Panc1 (cell line): ENCODE results near the gene ALOX15B. TPM values are rescaled to one million over a fixed set of nuclear protein-coding genes. Genes with fewer than 3 reads are reported as not detected.

Experiments
- ATAC-seq: fragments of 200-7000 bp; cut with Tn5 transposase; 2 replicates; pipeline ENCODE4 v1.9.1; 2020; ENCODE audit warnings: mild to moderate bottlenecking, moderate library complexity
- BruUV-seq: library from RNA; stranded (reverse); fragments of 400-500 nt; replicated peaks from 2 replicates; lab custom pipeline; 2021; lab: Mats Ljungman, UMichigan
- CTCF ChIA-PET: fragments of 300-600 bp; sonication (Branson Sonifier 250); formaldehyde crosslinking; loops from one replicate; lab custom pipeline; 2022; ENCODE audit warnings: antibody characterized with exemption; lab: Charles Lee
- POLR2A ChIA-PET: fragments of 300-600 bp; sonication (Branson Sonifier 250); formaldehyde crosslinking; loops from one replicate; lab custom pipeline; 2022; ENCODE audit warnings: antibody characterized with exemption; lab: Charles Lee
- DNase-seq: peaks from one replicate; pipeline ENCODE4 v3.0.0-alpha.2; 2010; ENCODE audit warnings: low read depth, low spot score
- H3K27ac ChIP-seq: 2 replicates; pipeline ENCODE4 v1.5.1; 2011; ENCODE audit warnings: mild to moderate bottlenecking, low read length, inconsistent platforms
- H3K27me3 ChIP-seq: fragments of 200-500 bp; sonication (Bioruptor generic); 2 replicates; pipeline ENCODE4 v1.6.0; 2014; ENCODE audit warnings: low read length, inconsistent platforms; ENCODE audit not compliant: control insufficient read depth, insufficient read depth
- H3K36me3 ChIP-seq: fragments of 200-500 bp; sonication (Bioruptor generic); 2 replicates; pipeline ENCODE4 v1.5.1; 2014; ENCODE audit warnings: inconsistent platforms, mild to moderate bottlenecking, low read length, moderate library complexity; ENCODE audit not compliant: control insufficient read depth, insufficient read depth
- H3K4me1 ChIP-seq: 2 replicates; pipeline ENCODE4 v1.5.1; 2011; ENCODE audit warnings: inconsistent platforms, mild to moderate bottlenecking, low read length, moderate library complexity; ENCODE audit not compliant: control insufficient read depth, insufficient read depth
- H3K4me3 ChIP-seq, 2 experiments: 2 replicates each; pipeline ENCODE4 v1.5.1; 2011 to 2012; ENCODE audit warnings: low read depth in 2 of 2, low read length in 2 of 2, mild to moderate bottlenecking in 2 of 2, inconsistent platforms in 1 of 2, moderate library complexity in 1 of 2
- H3K9me3 ChIP-seq: fragments of 200-500 bp; sonication (Bioruptor generic); 2 replicates; pipeline ENCODE4 v1.5.1; 2014; ENCODE audit warnings: low read depth, mild to moderate bottlenecking, inconsistent platforms, low read length, moderate library complexity; ENCODE audit not compliant: control insufficient read depth, insufficient read depth
- POLR2AphosphoS5 ChIP-seq: IDR thresholded peaks from 2 replicates; pipeline ENCODE4 v1.6.1; 2012; ENCODE audit warnings: mild to moderate bottlenecking, low read depth, low read length, moderate library complexity
- SIN3A ChIP-seq: IDR thresholded peaks from 2 replicates; pipeline ENCODE4 v1.6.1; 2012; ENCODE audit warnings: low read depth, mild to moderate bottlenecking, low read length, moderate library complexity, borderline replicate concordance; ENCODE audit not compliant: insufficient read depth
- TCF7L2 ChIP-seq: IDR thresholded peaks from 2 replicates; pipeline ENCODE4 v1.6.1; 2011; ENCODE audit warnings: mild to moderate bottlenecking, low read depth, low read length, inconsistent platforms
- in situ Hi-C: cut with HindIII; loops from 2 replicates; pipeline ENCODE4 v1.10.0; 2016; ENCODE audit warnings: low sequenced_read_pairs, low pct_unique_long_range_greater_than_20kb
- intact Hi-C: fragments of 100-400 bp; cut with micrococcal nuclease; formaldehyde crosslinking; loops from one replicate; pipeline ENCODE4 v1.10.0; 2022; ENCODE audit not compliant: unreplicated experiment
- total RNA-seq: library from RNA; stranded (reverse); gene quantifications from one replicate; pipeline ENCODE4 v1.2.1, GENCODE V29; 2021; ENCODE audit not compliant: unreplicated experiment
- TF ChIP-seq, protein P1 (sequence below), 2 experiments: IDR thresholded peaks; 2 replicates each; pipeline ENCODE4 v1.6.1; 2011 to 2012; ENCODE audit warnings: low read depth in 2 of 2, control low read depth in 1 of 2, low read length in 1 of 2, mild to moderate bottlenecking in 1 of 2, moderate library complexity in 1 of 2; ENCODE audit not compliant: insufficient read depth in 1 of 2
- TF ChIP-seq, protein P2 (sequence below): fragments of 450-650 bp; IDR thresholded peaks from 2 replicates; pipeline ENCODE4 v1.5.1; 2017; ENCODE audit warnings: mild to moderate bottlenecking

The ALOX15B gene
- total RNA-seq, 1 experiment from 2014 or later: not detected

DNA sequence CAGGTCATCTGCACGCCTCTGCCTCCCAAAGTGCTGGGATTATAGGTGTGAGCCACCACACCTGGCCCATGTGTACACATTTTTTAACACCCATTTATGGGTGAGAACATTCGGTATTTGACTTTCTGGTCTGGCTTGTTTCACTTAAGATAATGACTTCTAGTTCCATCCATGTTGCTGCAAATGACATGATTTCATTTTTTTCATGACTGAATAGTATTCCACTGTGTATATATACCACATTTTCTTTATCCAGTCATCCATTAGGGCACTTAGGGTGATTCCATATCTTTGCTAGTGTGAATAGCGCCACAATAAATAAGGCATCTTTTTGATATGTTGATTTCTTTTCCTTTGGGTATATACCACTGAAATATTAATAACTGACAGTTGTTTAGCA lies 43.0 kb downstream of the ALOX15B start:
- ChIA-PET CTCF (no interaction called here), POLR2A (no interaction called here)
- no peak for TF ChIP-seq TCF7L2
- TF ChIP-seq, protein P1, sequence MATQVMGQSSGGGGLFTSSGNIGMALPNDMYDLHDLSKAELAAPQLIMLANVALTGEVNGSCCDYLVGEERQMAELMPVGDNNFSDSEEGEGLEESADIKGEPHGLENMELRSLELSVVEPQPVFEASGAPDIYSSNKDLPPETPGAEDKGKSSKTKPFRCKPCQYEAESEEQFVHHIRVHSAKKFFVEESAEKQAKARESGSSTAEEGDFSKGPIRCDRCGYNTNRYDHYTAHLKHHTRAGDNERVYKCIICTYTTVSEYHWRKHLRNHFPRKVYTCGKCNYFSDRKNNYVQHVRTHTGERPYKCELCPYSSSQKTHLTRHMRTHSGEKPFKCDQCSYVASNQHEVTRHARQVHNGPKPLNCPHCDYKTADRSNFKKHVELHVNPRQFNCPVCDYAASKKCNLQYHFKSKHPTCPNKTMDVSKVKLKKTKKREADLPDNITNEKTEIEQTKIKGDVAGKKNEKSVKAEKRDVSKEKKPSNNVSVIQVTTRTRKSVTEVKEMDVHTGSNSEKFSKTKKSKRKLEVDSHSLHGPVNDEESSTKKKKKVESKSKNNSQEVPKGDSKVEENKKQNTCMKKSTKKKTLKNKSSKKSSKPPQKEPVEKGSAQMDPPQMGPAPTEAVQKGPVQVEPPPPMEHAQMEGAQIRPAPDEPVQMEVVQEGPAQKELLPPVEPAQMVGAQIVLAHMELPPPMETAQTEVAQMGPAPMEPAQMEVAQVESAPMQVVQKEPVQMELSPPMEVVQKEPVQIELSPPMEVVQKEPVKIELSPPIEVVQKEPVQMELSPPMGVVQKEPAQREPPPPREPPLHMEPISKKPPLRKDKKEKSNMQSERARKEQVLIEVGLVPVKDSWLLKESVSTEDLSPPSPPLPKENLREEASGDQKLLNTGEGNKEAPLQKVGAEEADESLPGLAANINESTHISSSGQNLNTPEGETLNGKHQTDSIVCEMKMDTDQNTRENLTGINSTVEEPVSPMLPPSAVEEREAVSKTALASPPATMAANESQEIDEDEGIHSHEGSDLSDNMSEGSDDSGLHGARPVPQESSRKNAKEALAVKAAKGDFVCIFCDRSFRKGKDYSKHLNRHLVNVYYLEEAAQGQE (IDR thresholded peaks at IDR 0.05; ENCODE audit: insufficient read depth in 1 of 2, low read depth in 2 of 2, low read length in 1 of 2): no peak
- TF ChIP-seq SIN3A: no peak
- TF ChIP-seq, protein P2, sequence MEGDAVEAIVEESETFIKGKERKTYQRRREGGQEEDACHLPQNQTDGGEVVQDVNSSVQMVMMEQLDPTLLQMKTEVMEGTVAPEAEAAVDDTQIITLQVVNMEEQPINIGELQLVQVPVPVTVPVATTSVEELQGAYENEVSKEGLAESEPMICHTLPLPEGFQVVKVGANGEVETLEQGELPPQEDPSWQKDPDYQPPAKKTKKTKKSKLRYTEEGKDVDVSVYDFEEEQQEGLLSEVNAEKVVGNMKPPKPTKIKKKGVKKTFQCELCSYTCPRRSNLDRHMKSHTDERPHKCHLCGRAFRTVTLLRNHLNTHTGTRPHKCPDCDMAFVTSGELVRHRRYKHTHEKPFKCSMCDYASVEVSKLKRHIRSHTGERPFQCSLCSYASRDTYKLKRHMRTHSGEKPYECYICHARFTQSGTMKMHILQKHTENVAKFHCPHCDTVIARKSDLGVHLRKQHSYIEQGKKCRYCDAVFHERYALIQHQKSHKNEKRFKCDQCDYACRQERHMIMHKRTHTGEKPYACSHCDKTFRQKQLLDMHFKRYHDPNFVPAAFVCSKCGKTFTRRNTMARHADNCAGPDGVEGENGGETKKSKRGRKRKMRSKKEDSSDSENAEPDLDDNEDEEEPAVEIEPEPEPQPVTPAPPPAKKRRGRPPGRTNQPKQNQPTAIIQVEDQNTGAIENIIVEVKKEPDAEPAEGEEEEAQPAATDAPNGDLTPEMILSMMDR: no peak
- Histone ChIP-seq H3K9me3 (no peaks in the 10 kb centered on the region), H3K4me1 (peaks cover 5% of the 10 kb centered on the region; the same call in 1 of the 2 replicates), H3K27ac (no peak overlapping the region), H3K4me3 (no peak overlapping the region), H3K36me3 (no peaks in the 10 kb centered on the region), H3K27me3 (no peaks in the 10 kb centered on the region)
- DNase-seq: no peak
- BruUV-seq: no TSS peak
- ATAC-seq: no peak
- in situ Hi-C loops: no loop called here
- intact Hi-C loops: loop anchor here (5.0 kb wide), 1 partner anchor 35 kb away; the partner anchor contains the start of gene ALOXE3

DNA sequence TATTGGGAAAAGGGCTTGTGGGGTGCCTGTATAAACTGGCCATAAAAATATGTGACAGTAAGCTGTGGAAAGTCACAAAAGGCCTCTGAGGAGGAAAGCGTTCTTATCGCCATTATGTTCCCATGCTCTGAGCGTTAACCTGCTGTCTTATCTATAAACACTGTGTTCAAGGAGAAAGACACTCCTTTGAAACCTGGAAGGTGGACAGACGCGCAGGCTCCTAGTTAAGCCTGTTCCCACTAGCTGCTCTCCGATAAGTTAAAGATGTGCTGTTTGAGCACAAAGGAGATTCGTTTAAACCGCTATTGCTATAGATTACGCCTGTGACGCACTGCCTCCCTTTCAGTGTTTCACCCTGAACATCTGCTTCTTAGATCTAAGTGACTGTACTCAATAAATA lies 43.4 kb downstream of the ALOX15B start:
- H3K27me3 ChIP-seq: no peaks in the 10 kb centered on the region
- no peak overlapping the region for H3K4me3 ChIP-seq
- CTCF ChIA-PET: no interaction called here
- POLR2A ChIA-PET: no interaction called here
- H3K9me3 ChIP-seq: no peaks in the 10 kb centered on the region
- in situ Hi-C loops (no loop called here), intact Hi-C loops (loop anchor here (5.0 kb wide), 1 partner anchor 35 kb away; the partner anchor contains the start of gene ALOXE3)
- ATAC-seq: no peak
- TF ChIP-seq SIN3A (no peak), POLR2AphosphoS5 (no peak), TCF7L2 (no peak)
- TF ChIP-seq, protein P1 (IDR thresholded peaks at IDR 0.05; ENCODE audit: insufficient read depth in 1 of 2, low read depth in 2 of 2, low read length in 1 of 2): no peak
- TF ChIP-seq, protein P2: no peak
- H3K4me1 ChIP-seq: peaks cover 5% of the 10 kb centered on the region; the same call in 1 of the 2 replicates
- no peaks in the 10 kb centered on the region for H3K36me3 ChIP-seq
- H3K27ac ChIP-seq: no peak overlapping the region
- no peak for DNase-seq
- BruUV-seq: no TSS peak
